ENCODE measurements around the gene SMARCA2.

- TF ChIP-seq CTCF (IDR thresholded peaks at IDR 0.05), result no peak
- no peak for TF ChIP-seq POLR2A (IDR thresholded peaks at IDR 0.05)
Measured at GRCh38 chr9:2192356-2192979, 177.3 kb downstream of the SMARCA2 start.

Measured in upper lobe of left lung (tissue), 4 donors.